HEK293 (cell line): ENCODE results near the gene HIRIP3.

ENCODE experiments used
- CTCF ChIA-PET: fragments of 350-600 bp; formaldehyde crosslinking; extraction: SDS; loops from one replicate; lab custom pipeline; 2021; ENCODE audit warnings: antibody characterized with exemption; lab: Yijun Ruan, JAX
- POLR2A ChIA-PET: fragments of 300-600 bp; formaldehyde crosslinking; extraction: SDS; loops from one replicate; lab custom pipeline; 2020; ENCODE audit warnings: antibody characterized with exemption, inconsistent platforms; lab: Yijun Ruan, JAX
- H3K27ac ChIP-seq: fragments of 200-500 bp; sonication (Bioruptor generic); 2 replicates; pipeline ENCODE4 v1.5.1; 2014; ENCODE audit warnings: low read depth, low read length, control low read depth, inconsistent platforms; ENCODE audit errors: extremely low read depth
- H3K36me3 ChIP-seq, 2 experiments: fragments of 200-500 bp in 1 of 2; sonication (Bioruptor generic) in 1 of 2; 1 replicate in 1 of 2; 2 replicates in 1 of 2; pipeline ENCODE4 v1.5.1; 2014 to 2017; ENCODE audit warnings: inconsistent platforms in 2 of 2, low read length in 2 of 2; ENCODE audit not compliant: control insufficient read depth in 2 of 2, insufficient read depth in 1 of 2
- H3K4me1 ChIP-seq: fragments of 200-500 bp; sonication (Bioruptor generic); 2 replicates; pipeline ENCODE4 v1.5.1; 2014; ENCODE audit warnings: mild to moderate bottlenecking, low read length, inconsistent platforms; ENCODE audit not compliant: control insufficient read depth, insufficient read depth
- H3K4me3 ChIP-seq: 2 replicates; pipeline ENCODE4 v1.5.1; 2011; ENCODE audit warnings: low read depth, mild to moderate bottlenecking, control low read depth, low read length, moderate library complexity
- H3K9me3 ChIP-seq: fragments of 200-500 bp; sonication (Bioruptor generic); 2 replicates; pipeline ENCODE4 v1.5.1; 2014; ENCODE audit warnings: low read depth, low read length, inconsistent platforms; ENCODE audit not compliant: control insufficient read depth, insufficient read depth
- FEZF1 ChIP-seq: fragments of 450-650 bp; formaldehyde crosslinking; IDR thresholded peaks from 2 replicates; pipeline ENCODE4 v1.5.1; 2016; ENCODE audit warnings: missing biosample characterization, missing genetic modification characterization
- GLIS2 ChIP-seq: fragments of 450-650 bp; formaldehyde crosslinking; IDR thresholded peaks from 2 replicates; pipeline ENCODE4 v1.5.1; 2016; ENCODE audit warnings: missing biosample characterization, missing genetic modification characterization
- REST ChIP-seq: fragments of 450-650 bp; formaldehyde crosslinking; IDR thresholded peaks from 2 replicates; pipeline ENCODE4 v1.5.1; 2016; ENCODE audit warnings: missing biosample characterization, missing genetic modification characterization
- TCF7L2 ChIP-seq: IDR thresholded peaks from 2 replicates; pipeline ENCODE4 v1.6.1; 2011; ENCODE audit warnings: low read depth, mild to moderate bottlenecking, inconsistent platforms, low read length, moderate library complexity, borderline replicate concordance
- ZBTB11 ChIP-seq: fragments of 450-650 bp; formaldehyde crosslinking; conservative IDR thresholded peaks from 2 replicates; pipeline ENCODE4 v1.5.1; 2016; ENCODE audit warnings: low read depth, missing biosample characterization, missing genetic modification characterization
- ZBTB8A ChIP-seq: fragments of 450-650 bp; formaldehyde crosslinking; IDR thresholded peaks from 2 replicates; pipeline ENCODE4 v1.5.1; 2016; ENCODE audit warnings: missing biosample characterization, missing genetic modification characterization
- ZFP69B ChIP-seq: fragments of 450-650 bp; formaldehyde crosslinking; IDR thresholded peaks from 2 replicates; pipeline ENCODE4 v1.5.1; 2016; ENCODE audit warnings: missing biosample characterization, missing genetic modification characterization
- ZNF121 ChIP-seq: fragments of 450-650 bp; formaldehyde crosslinking; IDR thresholded peaks from 2 replicates; pipeline ENCODE4 v1.5.1; 2016; ENCODE audit warnings: missing biosample characterization, missing genetic modification characterization
- ZNF132 ChIP-seq: fragments of 450-650 bp; formaldehyde crosslinking; IDR thresholded peaks from 2 replicates; pipeline ENCODE4 v1.5.1; 2017; ENCODE audit warnings: missing biosample characterization, missing genetic modification characterization, borderline replicate concordance
- ZNF184 ChIP-seq: fragments of 450-650 bp; IDR thresholded peaks from 2 replicates; pipeline ENCODE4 v1.5.1; 2018; ENCODE audit warnings: missing biosample characterization, mild to moderate bottlenecking, missing genetic modification characterization
- ZNF366 ChIP-seq: fragments of 450-650 bp; formaldehyde crosslinking; conservative IDR thresholded peaks from 2 replicates; pipeline ENCODE4 v1.5.1; 2016; ENCODE audit warnings: missing biosample characterization, missing genetic modification characterization
- ZNF37A ChIP-seq: fragments of 450-650 bp; IDR thresholded peaks from 2 replicates; pipeline ENCODE4 v1.5.1; 2018; ENCODE audit warnings: missing biosample characterization, missing genetic modification characterization
- ZNF404 ChIP-seq: fragments of 450-650 bp; formaldehyde crosslinking; IDR thresholded peaks from 2 replicates; pipeline ENCODE4 v1.5.1; 2017; ENCODE audit warnings: missing biosample characterization, missing genetic modification characterization
- ZNF560 ChIP-seq: fragments of 450-650 bp; formaldehyde crosslinking; IDR thresholded peaks from 2 replicates; pipeline ENCODE4 v1.5.1; 2017; ENCODE audit warnings: missing biosample characterization, missing genetic modification characterization, borderline replicate concordance
- ZNF585B ChIP-seq: fragments of 450-650 bp; formaldehyde crosslinking; IDR thresholded peaks from 2 replicates; pipeline ENCODE4 v1.5.1; 2016; ENCODE audit warnings: missing biosample characterization, missing genetic modification characterization

Gene HIRIP3

GRCh38 chr16:30030011-30030685 is 34.7 kb upstream of the HIRIP3 start:
- Histone ChIP-seq H3K9me3 (no peaks in the 10 kb centered on the region), H3K4me3 (no peak overlapping the region), H3K4me1 (no peaks in the 10 kb centered on the region), H3K36me3 (no peaks in the 10 kb centered on the region), H3K27ac (no peak overlapping the region)
- ChIA-PET POLR2A (no interaction called here), CTCF (interaction anchor here (0.5 to 2.3 kb wide), 2 partner anchors 14 to 313 kb away, joined by 4 to 21 read pairs; no protein-coding TSS in a partner anchor)
- TF ChIP-seq ZNF366 (tag by site-specific recombination) (0 out of 2 replicates have a peak, but pooled peaks have one; percentile 12), ZFP69B (tag by site-specific recombination) (no peak), ZNF560 (tag by site-specific recombination) (no peak), ZNF37A (tag by site-specific recombination) (no peak), ZNF404 (tag by site-specific recombination) (no peak), TCF7L2 (no peak), ZNF121 (tag by site-specific recombination) (no peak)

GRCh38 chr16:30028438-30029076 is 33.1 kb upstream of the HIRIP3 start:
- no peaks in the 10 kb centered on the region for H3K4me1 ChIP-seq
- ChIA-PET CTCF (interaction anchor here (0.5 to 0.6 kb wide), 3 partner anchors 121 to 338 kb away, joined by 3 to 4 read pairs (median 3); no protein-coding TSS in a partner anchor), POLR2A (interaction anchor here (0.6 kb wide), 1 partner anchor 501 kb away, joined by 3 read pairs; no protein-coding TSS in a partner anchor)

More at GRCh38 chr16:30028438-30029076, 33.1 kb upstream of the HIRIP3 start:
- TF ChIP-seq ZBTB8A (tag by site-specific recombination) (peak; percentile 66), ZNF585B (peak; percentile 61), REST (tag by site-specific recombination) (peak; percentile 99), FEZF1 (no peak), ZNF184 (no peak), ZBTB11 (tag by site-specific recombination) (no peak), ZNF132 (tag by site-specific recombination) (no peak), GLIS2 (0 out of 2 replicates have a peak, but pooled peaks have one; percentile 21)
- no peaks in the 10 kb centered on the region for H3K36me3 ChIP-seq
- no peaks in the 10 kb centered on the region for H3K9me3 ChIP-seq
- H3K27ac ChIP-seq = no peak overlapping the region
- H3K4me3 ChIP-seq = no peak overlapping the region
